ENCODE measurements around the gene HOXB5.

GRCh38 chr17:48575066-48575582, 18.5 kb downstream of the HOXB5 start:
- TF ChIP-seq ZNF70 (CRISPR knock-in tag; IDR thresholded peaks at IDR 0.05) (no peak), OSR1 (CRISPR knock-in tag; IDR thresholded peaks at IDR 0.05) (no peak), ZFP30 (CRISPR knock-in tag; IDR thresholded peaks at IDR 0.05) (no peak), TCF4 (CRISPR knock-in tag; IDR thresholded peaks at IDR 0.05; ENCODE audit: borderline replicate concordance) (no peak), BACH2 (CRISPR knock-in tag; IDR thresholded peaks at IDR 0.05; ENCODE audit: borderline replicate concordance) (no peak), PATZ1 (CRISPR knock-in tag; IDR thresholded peaks at IDR 0.05; ENCODE audit: borderline replicate concordance) (no peak), ZNF565 (CRISPR knock-in tag; conservative IDR thresholded peaks at IDR 0.05; ENCODE audit: low read depth) (no peak), ARNTL (CRISPR knock-in tag; IDR thresholded peaks at IDR 0.05; ENCODE audit: borderline replicate concordance, low read depth) (no peak)
